Thoracic aorta endothelial cell (primary cell): ENCODE data around the gene EFCAB11. TPM values are rescaled to one million over a fixed set of nuclear protein-coding genes. Genes with fewer than 3 reads are reported as not detected.

ENCODE experiments used
- total RNA-seq: library from RNA; depleted of rRNA; stranded (reverse); fragments of >200 nt; gene quantifications from 2 replicates; pipeline ENCODE4 v1.2.3, GENCODE V29; 2012

EFCAB11 gene, protein sequence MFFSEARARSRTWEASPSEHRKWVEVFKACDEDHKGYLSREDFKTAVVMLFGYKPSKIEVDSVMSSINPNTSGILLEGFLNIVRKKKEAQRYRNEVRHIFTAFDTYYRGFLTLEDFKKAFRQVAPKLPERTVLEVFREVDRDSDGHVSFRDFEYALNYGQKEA
- 9.7 and 11.4 TPM in 2 replicates for total RNA-seq

DNA sequence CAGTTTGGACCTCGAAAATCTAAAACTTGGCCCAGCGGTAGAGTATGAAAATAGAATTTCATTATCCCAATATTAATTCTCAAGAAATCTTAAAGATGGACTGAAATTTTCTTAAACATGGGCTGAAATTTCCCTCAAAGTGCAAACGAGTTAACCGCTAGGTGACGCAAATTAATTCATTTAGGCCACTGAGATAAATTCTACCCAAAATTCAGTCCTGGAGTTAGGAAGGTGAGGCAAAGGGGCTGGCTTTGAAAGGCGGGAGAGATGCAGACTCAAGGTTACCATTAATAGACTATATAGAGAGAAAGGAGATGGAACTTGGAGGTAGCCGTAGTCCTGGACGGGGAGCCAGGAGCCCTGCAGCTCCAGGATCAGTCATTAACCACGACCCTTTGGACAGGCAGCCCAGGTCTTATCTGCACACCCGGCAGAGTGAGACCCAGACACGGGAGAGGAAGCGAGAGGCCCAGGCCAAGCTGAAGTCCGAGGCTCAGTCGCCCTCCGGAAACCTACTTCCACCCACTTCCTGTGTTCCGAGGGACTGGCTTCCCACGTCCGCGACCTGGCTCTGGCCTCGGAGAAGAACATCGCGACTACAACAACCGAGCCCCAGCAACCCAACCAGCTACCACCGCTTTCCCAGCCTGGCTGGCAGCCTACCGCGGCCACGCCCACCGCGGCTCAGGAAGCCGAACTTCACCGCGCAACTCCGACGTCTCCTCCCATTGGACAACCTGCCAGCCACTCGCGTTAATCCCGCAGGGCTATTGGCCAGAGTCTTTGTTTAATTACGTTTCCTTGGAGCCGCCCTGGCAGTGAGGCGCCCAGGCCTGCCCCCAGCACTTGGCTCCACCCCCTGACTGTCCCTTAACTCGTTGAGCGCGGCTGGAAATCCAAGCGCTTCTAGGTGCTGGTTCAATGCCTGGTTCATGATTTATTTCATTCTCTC lies at the start of gene EFCAB11:
TSS of gene EFCAB11 (minus strand) at position 661 of the 952 bp plus-strand sequence. CDS start at position 591, 70 bp downstream.

DNA sequence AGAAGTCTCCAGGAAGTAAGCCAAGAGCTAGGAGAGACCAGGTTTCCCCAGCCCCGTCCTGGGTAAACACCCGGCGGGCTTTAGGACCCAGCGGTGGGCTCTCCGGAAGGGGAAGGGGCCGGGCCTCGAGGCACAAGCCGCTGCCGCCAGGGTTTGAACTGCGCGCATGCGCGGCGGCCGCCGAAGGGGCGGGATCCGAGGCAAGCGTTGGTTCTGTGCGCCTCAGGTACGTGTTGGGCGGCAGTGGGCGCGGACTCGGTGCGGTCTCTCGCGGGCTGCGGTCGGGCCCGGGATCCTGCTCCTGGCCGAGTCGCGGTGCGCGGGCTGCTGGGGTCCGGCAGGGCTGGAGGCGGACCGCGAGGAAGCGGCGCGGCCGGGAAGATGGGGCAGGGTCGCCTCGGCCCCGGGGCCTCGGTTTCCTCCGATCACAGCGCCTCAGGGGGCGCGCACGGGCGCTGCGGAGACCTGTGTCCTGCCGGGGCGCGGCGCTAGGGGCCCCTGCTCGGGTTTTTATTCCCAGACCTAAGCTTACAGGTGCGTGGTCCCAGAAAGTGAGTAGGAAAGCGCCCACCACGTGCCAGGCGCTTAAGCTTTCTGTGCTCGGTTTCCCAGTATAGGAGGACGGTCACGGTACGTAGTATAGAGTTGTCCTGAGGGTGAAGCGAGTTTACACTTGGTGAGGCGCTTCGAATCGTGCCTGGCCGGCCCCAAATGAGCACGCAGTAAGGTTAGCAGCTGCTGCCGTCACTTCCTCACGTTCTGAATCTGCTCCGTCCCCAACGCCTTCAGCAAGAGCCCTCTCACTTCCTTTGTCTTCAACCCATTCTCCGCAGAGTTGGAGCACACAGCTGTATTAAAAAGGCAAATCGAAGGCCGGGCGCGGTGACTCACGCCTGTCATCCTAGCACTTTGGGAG lies 1.5 kb upstream of the EFCAB11 start, which contains the start of gene TDP1:
TSS of gene TDP1 (plus strand) at position 183 of the 916 bp plus-strand sequence. CDS start 7,188 bp downstream, outside the sequence.

Other genes starting within 250 kb of the EFCAB11 start
- gene TDP1, start 1.2 kb upstream of the EFCAB11 start, total RNA-seq, result 39.1 and 47.0 TPM in 2 replicates
- 0.07 TPM in 1 of 2 replicates, not detected in the other for gene KCNK13, start 107.3 kb upstream of the EFCAB11 start, total RNA-seq